ENCODE measurements around the gene BBS7. TPM values are rescaled to one million over a fixed set of nuclear protein-coding genes. Genes with fewer than 3 reads are reported as not detected.

BBS7 gene
- polyA plus RNA-seq, 1 of the 3 experiments (the other 2 are of a cell fraction) = 24.3 TPM

- no peaks in the 10 kb centered on the region for H4K20me1 ChIP-seq (ENCODE audit: insufficient read depth)
- no peaks in the 10 kb centered on the region for H3K79me2 ChIP-seq (ENCODE audit: insufficient read depth)
- H2AFZ ChIP-seq (ENCODE audit: low read depth) = peak overlapping the region; percentile 44; the same call in 1 of the 2 replicates
- H3F3A ChIP-seq (replicated peaks; ENCODE audit: insufficient read depth) = peaks cover 9% of the 10 kb centered on the region
- CTCF ChIA-PET = no interaction called here
- TF ChIP-seq, protein P1, sequence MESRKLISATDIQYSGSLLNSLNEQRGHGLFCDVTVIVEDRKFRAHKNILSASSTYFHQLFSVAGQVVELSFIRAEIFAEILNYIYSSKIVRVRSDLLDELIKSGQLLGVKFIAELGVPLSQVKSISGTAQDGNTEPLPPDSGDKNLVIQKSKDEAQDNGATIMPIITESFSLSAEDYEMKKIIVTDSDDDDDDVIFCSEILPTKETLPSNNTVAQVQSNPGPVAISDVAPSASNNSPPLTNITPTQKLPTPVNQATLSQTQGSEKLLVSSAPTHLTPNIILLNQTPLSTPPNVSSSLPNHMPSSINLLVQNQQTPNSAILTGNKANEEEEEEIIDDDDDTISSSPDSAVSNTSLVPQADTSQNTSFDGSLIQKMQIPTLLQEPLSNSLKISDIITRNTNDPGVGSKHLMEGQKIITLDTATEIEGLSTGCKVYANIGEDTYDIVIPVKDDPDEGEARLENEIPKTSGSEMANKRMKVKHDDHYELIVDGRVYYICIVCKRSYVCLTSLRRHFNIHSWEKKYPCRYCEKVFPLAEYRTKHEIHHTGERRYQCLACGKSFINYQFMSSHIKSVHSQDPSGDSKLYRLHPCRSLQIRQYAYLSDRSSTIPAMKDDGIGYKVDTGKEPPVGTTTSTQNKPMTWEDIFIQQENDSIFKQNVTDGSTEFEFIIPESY (IDR thresholded peaks at IDR 0.05; ENCODE audit: borderline replicate concordance, low read depth) = no peak
- TF ChIP-seq MXI1 (IDR thresholded peaks at IDR 0.05; ENCODE audit: low read depth, low read length) (no peak), EZH2phosphoT487 (IDR thresholded peaks at IDR 0.05; ENCODE audit: borderline replicate concordance, low read depth) (no peak), MEF2A (IDR thresholded peaks at IDR 0.05; ENCODE audit: borderline replicate concordance, low read depth) (peak; percentile 36; the same call in 1 of the 2 replicates), CHD2 (IDR thresholded peaks at IDR 0.05; ENCODE audit: low read length, partially characterized antibody) (no peak), NRF1 (IDR thresholded peaks at IDR 0.05; ENCODE audit: low read depth, low read length) (no peak), FOSL2 (IDR thresholded peaks at IDR 0.05; ENCODE audit: borderline replicate concordance, low read depth) (0 out of 2 replicates have a peak, but pooled peaks have one; percentile 9), USF2 (IDR thresholded peaks at IDR 0.05; ENCODE audit: borderline replicate concordance, low read depth, low read length) (no peak), RCOR1 (IDR thresholded peaks at IDR 0.05; ENCODE audit: low read length) (no peak), POLR2AphosphoS5 (IDR thresholded peaks at IDR 0.05; ENCODE audit: low read depth, low read length) (no peak), TEAD4 (IDR thresholded peaks at IDR 0.05; ENCODE audit: borderline replicate concordance, insufficient read depth) (no peak), RXRA (IDR thresholded peaks at IDR 0.05; ENCODE audit: borderline replicate concordance, low read depth) (no peak), TCF12 (IDR thresholded peaks at IDR 0.05) (no peak), JUND (IDR thresholded peaks at IDR 0.05) (no peak), NFIC (IDR thresholded peaks at IDR 0.05; ENCODE audit: borderline replicate concordance) (peak; percentile 29; the same call in 1 of the 2 replicates), RFX5 (IDR thresholded peaks at IDR 0.05; ENCODE audit: low read length) (no peak), TAF1 (IDR thresholded peaks at IDR 0.05; ENCODE audit: borderline replicate concordance, low read depth, low read length) (no peak), EP300 (IDR thresholded peaks at IDR 0.05; ENCODE audit: borderline replicate concordance in 1 of 2, low read depth in 1 of 2, low read length in 1 of 2) (peak in 1 of 2 experiments; percentile 9; a peak in 1 of 4 replicates), YY1 (IDR thresholded peaks at IDR 0.05; ENCODE audit: low read depth) (no peak), ELF1 (IDR thresholded peaks at IDR 0.05) (no peak), REST (IDR thresholded peaks at IDR 0.05; ENCODE audit: low read depth, low read length) (no peak), FOXM1 (IDR thresholded peaks at IDR 0.05; ENCODE audit: low read depth) (no peak), RAD21 (IDR thresholded peaks at IDR 0.05; ENCODE audit: low read length) (no peak)
- TF ChIP-seq, protein P2, sequence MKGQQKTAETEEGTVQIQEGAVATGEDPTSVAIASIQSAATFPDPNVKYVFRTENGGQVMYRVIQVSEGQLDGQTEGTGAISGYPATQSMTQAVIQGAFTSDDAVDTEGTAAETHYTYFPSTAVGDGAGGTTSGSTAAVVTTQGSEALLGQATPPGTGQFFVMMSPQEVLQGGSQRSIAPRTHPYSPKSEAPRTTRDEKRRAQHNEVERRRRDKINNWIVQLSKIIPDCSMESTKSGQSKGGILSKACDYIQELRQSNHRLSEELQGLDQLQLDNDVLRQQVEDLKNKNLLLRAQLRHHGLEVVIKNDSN (IDR thresholded peaks at IDR 0.05; ENCODE audit: borderline replicate concordance, low read depth) = no peak
- TF ChIP-seq, protein P3, sequence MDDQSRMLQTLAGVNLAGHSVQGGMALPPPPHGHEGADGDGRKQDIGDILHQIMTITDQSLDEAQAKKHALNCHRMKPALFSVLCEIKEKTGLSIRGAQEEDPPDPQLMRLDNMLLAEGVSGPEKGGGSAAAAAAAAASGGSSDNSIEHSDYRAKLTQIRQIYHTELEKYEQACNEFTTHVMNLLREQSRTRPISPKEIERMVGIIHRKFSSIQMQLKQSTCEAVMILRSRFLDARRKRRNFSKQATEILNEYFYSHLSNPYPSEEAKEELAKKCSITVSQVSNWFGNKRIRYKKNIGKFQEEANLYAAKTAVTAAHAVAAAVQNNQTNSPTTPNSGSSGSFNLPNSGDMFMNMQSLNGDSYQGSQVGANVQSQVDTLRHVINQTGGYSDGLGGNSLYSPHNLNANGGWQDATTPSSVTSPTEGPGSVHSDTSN (IDR thresholded peaks at IDR 0.05) = 0 out of 2 replicates have a peak, but pooled peaks have one; percentile 4
- TF ChIP-seq, protein P4, sequence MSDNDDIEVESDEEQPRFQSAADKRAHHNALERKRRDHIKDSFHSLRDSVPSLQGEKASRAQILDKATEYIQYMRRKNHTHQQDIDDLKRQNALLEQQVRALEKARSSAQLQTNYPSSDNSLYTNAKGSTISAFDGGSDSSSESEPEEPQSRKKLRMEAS (IDR thresholded peaks at IDR 0.05; ENCODE audit: low read depth) = no peak
- 70% methylated on average over 4 of the region's 4 CpGs for WGBS (ENCODE audit: low lambda C conversion rate)
- no peak overlapping the region for H3K4me3 ChIP-seq (ENCODE audit: low read depth in 2 of 2, low read length in 1 of 2)
- peak overlapping the region in 1 of 2 experiments; percentile 52; a peak in 3 of 4 replicates for H3K27ac ChIP-seq (ENCODE audit: low read depth in 2 of 2, low read length in 1 of 2)
- no peaks in the 10 kb centered on the region for H3K27me3 ChIP-seq (ENCODE audit: insufficient read depth)
- no peaks in the 10 kb centered on the region for H3K4me1 ChIP-seq (ENCODE audit: control insufficient read depth in 1 of 2, insufficient read depth in 2 of 2, low read depth in 1 of 2, low read length in 1 of 2)
- no peaks in the 10 kb centered on the region for H3K9me2 ChIP-seq
- 0 out of 2 replicates have a peak overlapping the region, but pooled peaks have one; percentile 1 for H3K4me2 ChIP-seq
- no peak overlapping the region for H3K9ac ChIP-seq
- POLR2A ChIA-PET = interaction anchor here (1.1 kb wide), 1 partner anchor 41 kb away, joined by 3 read pairs; the partner anchor contains the start of gene EXOSC9
- no peaks in the 10 kb centered on the region for H3K9me3 ChIP-seq
- no peak for DNase-seq
- peaks cover 50 to 74% of the 10 kb centered on the region in 2 experiments for H3K36me3 ChIP-seq (replicated peaks in 1 of 2; ENCODE audit: control insufficient read depth in 1 of 2, insufficient read depth in 2 of 2, low read length in 1 of 2)
These were observed 27.4 kb downstream of the BBS7 start for GRCh38 chr4:121842862-121843261.

Data from SK-N-SH (cell line).